Hypothalamus (tissue), 51 donors: Measurements from ENCODE around the gene TGM1.

Source experiments
- DNase-seq, 51 donors: peaks; one replicate each; lab custom pipeline; 2025; lab: John Stamatoyannopoulos, UW

The TGM1 gene

GRCh38 chr14:24262821-24263733 is at the start of gene TGM1:
TSS of gene TGM1 (minus strand) at chr14:24263177. CDS start at chr14:24262352, 825 bp downstream.
- no peak for DNase-seq

GRCh38 chr14:24311837-24312615 is 49.0 kb upstream of the TGM1 start:
- no peak for DNase-seq

- DNase-seq, result peak in 39 of 51 donors; percentile 24 to 82 (median 69)
Observed at GRCh38 chr14:24310646-24311604, 47.9 kb upstream of the TGM1 start, which contains the start of gene LTB4R. TSS of gene LTB4R (plus strand) at chr14:24311502. CDS start at chr14:24315652, 4,150 bp downstream.

GRCh38 chr14:24310265-24310645 is 47.3 kb upstream of the TGM1 start:
- DNase-seq, result no peak

- DNase-seq, result no peak
Observed at GRCh38 chr14:24309538-24310264, 46.7 kb upstream of the TGM1 start, which contains the start of gene LTB4R2. TSS of gene LTB4R2 (plus strand) at chr14:24310140. CDS start at chr14:24310665, 525 bp downstream.

GRCh38 chr14:24308342-24309124 is 45.6 kb upstream of the TGM1 start:
- no peak for DNase-seq

- DNase-seq, result peak in 24 of 51 donors; percentile 5 to 60 (median 34)
Observed at GRCh38 chr14:24307575-24308341, 44.8 kb upstream of the TGM1 start, which contains the start of gene CIDEB. TSS of gene CIDEB (minus strand) at chr14:24307977. CDS start at chr14:24307858, 119 bp downstream.

GRCh38 chr14:24307156-24307574 is 44.2 kb upstream of the TGM1 start:
- no peak for DNase-seq

- DNase-seq, result no peak
Observed at GRCh38 chr14:24304019-24304387, 41.0 kb upstream of the TGM1 start.

GRCh38 chr14:24300326-24300980 is 37.5 kb upstream of the TGM1 start:
- DNase-seq, result no peak

- peak; percentile 46 to 92 (median 80) for DNase-seq
Observed at GRCh38 chr14:24299255-24300191, 36.5 kb upstream of the TGM1 start, which contains the start of the genes DHRS1 and NOP9. TSS of gene DHRS1 (minus strand) at chr14:24299780. CDS start at chr14:24299106, 674 bp downstream. TSS of gene NOP9 (plus strand) at chr14:24299850. CDS start at chr14:24299955, 105 bp downstream.

- DNase-seq, result peak in 4 of 51 donors; percentile 12 to 51 (median 28)
Observed at GRCh38 chr14:24298892-24299254, 35.9 kb upstream of the TGM1 start.

GRCh38 chr14:24297190-24297964 is 34.4 kb upstream of the TGM1 start:
- DNase-seq, result peak in 1 of 51 donors; percentile 14

GRCh38 chr14:24296341-24297157 is 33.6 kb upstream of the TGM1 start:
- DNase-seq, result peak in 35 of 51 donors; percentile 10 to 80 (median 36)
